Neural progenitor cell (in vitro differentiated cells): ENCODE measurements around the gene CHRNA7. TPM values are rescaled to one million over a fixed set of nuclear protein-coding genes. Genes with fewer than 3 reads are reported as not detected.
"Not testable (repeated sequence)": the region's sequence is repeated elsewhere in the genome, so short reads cannot be mapped to it uniquely, and the experiment has no call there.

Source experiments
- DNase-seq: peaks from one replicate; pipeline ENCODE4 v3.0.0-alpha.2; 2016; ENCODE audit warnings: low spot score
- H2AFZ ChIP-seq: fragments of 200-600 bp; sonication (generic); replicated peaks from 2 replicates; pipeline ENCODE4 v1.6.1; 2016; ENCODE audit warnings: antibody characterized with exemption
- H3F3A ChIP-seq: fragments of 200-600 bp; sonication (generic); 2 replicates; pipeline ENCODE4 v1.6.1; 2016; ENCODE audit warnings: antibody characterized with exemption, low read depth
- H3K27ac ChIP-seq: fragments of 200-600 bp; sonication (generic); 2 replicates; pipeline ENCODE4 v1.5.1; 2016; ENCODE audit warnings: mild to moderate bottlenecking
- H3K27me3 ChIP-seq: fragments of 200-600 bp; sonication (generic); 2 replicates; pipeline ENCODE4 v1.6.1; 2016; ENCODE audit warnings: mild to moderate bottlenecking, moderate library complexity
- H3K36me3 ChIP-seq: fragments of 200-600 bp; sonication (generic); 2 replicates; pipeline ENCODE4 v1.5.1; 2016
- H3K4me1 ChIP-seq: fragments of 200-600 bp; sonication (generic); 2 replicates; pipeline ENCODE4 v1.6.1; 2016; ENCODE audit warnings: mixed run types
- H3K4me2 ChIP-seq: fragments of 200-600 bp; sonication (generic); 2 replicates; pipeline ENCODE4 v1.6.1; 2016
- H3K4me3 ChIP-seq: fragments of 200-600 bp; sonication (generic); 2 replicates; pipeline ENCODE4 v1.5.1; 2016
- H3K79me2 ChIP-seq: fragments of 200-600 bp; sonication (generic); 2 replicates; pipeline ENCODE4 v1.6.1; 2016; ENCODE audit warnings: low read depth
- H3K9ac ChIP-seq: fragments of 200-600 bp; sonication (generic); 2 replicates; pipeline ENCODE4 v1.6.1; 2016
- H3K9me3 ChIP-seq: fragments of 200-600 bp; sonication (generic); 2 replicates; pipeline ENCODE4 v1.5.1; 2016; ENCODE audit warnings: low read depth
- H4K20me1 ChIP-seq: fragments of 200-600 bp; sonication (generic); 2 replicates; pipeline ENCODE4 v1.6.1; 2016; ENCODE audit warnings: low read depth
- H3K27ac Mint-ChIP-seq: 3 replicates; pipeline ENCODE4 v1.8.0; 2021; ENCODE audit warnings: mixed read lengths
- H3K27me3 Mint-ChIP-seq: 2 replicates; pipeline ENCODE4 v1.8.0; 2022; ENCODE audit warnings: low read depth, mild to moderate bottlenecking, inconsistent platforms, moderate library complexity, mixed read lengths; ENCODE audit not compliant: insufficient read depth
- H3K36me3 Mint-ChIP-seq: 3 replicates; pipeline ENCODE4 v1.8.0; 2021; ENCODE audit warnings: mixed read lengths
- H3K4me1 Mint-ChIP-seq: 3 replicates; pipeline ENCODE4 v1.8.0; 2021; ENCODE audit warnings: mixed read lengths
- H3K4me3 Mint-ChIP-seq: 3 replicates; pipeline ENCODE4 v1.8.0; 2021; ENCODE audit warnings: mild to moderate bottlenecking, moderate library complexity, mixed read lengths
- H3K9me3 Mint-ChIP-seq: 3 replicates; pipeline ENCODE4 v1.8.0; 2020; ENCODE audit warnings: mixed read lengths
- CTCF ChIP-seq: fragments of 200-600 bp; sonication (generic); IDR thresholded peaks from 2 replicates; pipeline ENCODE4 v1.5.1; 2017; ENCODE audit warnings: antibody characterized with exemption, mild to moderate bottlenecking
- EZH2 ChIP-seq: fragments of 200-600 bp; sonication (generic); IDR thresholded peaks from 2 replicates; pipeline ENCODE4 v1.6.1; 2017; ENCODE audit warnings: antibody characterized with exemption, mild to moderate bottlenecking, moderate library complexity
- EZH2phosphoT487 ChIP-seq: fragments of 200-600 bp; sonication (generic); IDR thresholded peaks from 2 replicates; pipeline ENCODE4 v1.6.1; 2017; ENCODE audit warnings: antibody characterized with exemption
- total RNA-seq: library from RNA; depleted of rRNA; stranded (reverse); fragments of >200 nt; gene quantifications from 2 replicates; pipeline ENCODE4 v1.2.3, GENCODE V29; 2015; ENCODE audit warnings: low replicate concordance

The CHRNA7 gene
- total RNA-seq, 1 donor from 2014 or later, result 14.0 TPM

- Mint-ChIP-seq H3K9me3 (no peaks in the 10 kb centered on the region), H3K27ac (no peak overlapping the region), H3K36me3 (no peaks in the 10 kb centered on the region), H3K4me3 (no peak overlapping the region), H3K27me3 (no peaks in the 10 kb centered on the region), H3K4me1 (peaks cover 4% of the 10 kb centered on the region)
- H3K4me3 ChIP-seq, result no peak overlapping the region
- H3K36me3 ChIP-seq, result no peaks in the 10 kb centered on the region
- no peaks in the 10 kb centered on the region for H3K9me3 ChIP-seq
- no peaks in the 10 kb centered on the region for H3K4me1 ChIP-seq
- no peak overlapping the region for H2AFZ ChIP-seq
- no peaks in the 10 kb centered on the region for H3K27me3 ChIP-seq
- no peak overlapping the region for H3K4me2 ChIP-seq
- TF ChIP-seq EZH2phosphoT487, result no peak
- TF ChIP-seq EZH2, result no peak
- TF ChIP-seq CTCF, result no peak
- no peak for DNase-seq
- H3K9ac ChIP-seq, result no peak overlapping the region
- H4K20me1 ChIP-seq, result no peaks in the 10 kb centered on the region
- no peaks in the 10 kb centered on the region for H3F3A ChIP-seq
- H3K79me2 ChIP-seq, result no peaks in the 10 kb centered on the region
- no peak overlapping the region for H3K27ac ChIP-seq
Observed at GRCh38 chr15:32131803-32132202, 101.5 kb downstream of the CHRNA7 start.

- H2AFZ ChIP-seq, result no peak overlapping the region
- H3K9me3 ChIP-seq, result no peaks in the 10 kb centered on the region
- no peak overlapping the region for H3K4me3 ChIP-seq
- no peak overlapping the region for H3K27ac ChIP-seq
- H3F3A ChIP-seq, result no peaks in the 10 kb centered on the region
- Mint-ChIP-seq H3K36me3 (no peaks in the 10 kb centered on the region), H3K4me3 (no peak overlapping the region), H3K27ac (no peak overlapping the region), H3K27me3 (no peaks in the 10 kb centered on the region), H3K4me1 (peaks cover 4% of the 10 kb centered on the region), H3K9me3 (no peaks in the 10 kb centered on the region)
- no peak overlapping the region for H3K4me2 ChIP-seq
- no peak overlapping the region for H3K9ac ChIP-seq
- no peaks in the 10 kb centered on the region for H3K79me2 ChIP-seq
- no peak for DNase-seq
- H3K36me3 ChIP-seq, result no peaks in the 10 kb centered on the region
- H3K4me1 ChIP-seq, result no peaks in the 10 kb centered on the region
- H3K27me3 ChIP-seq, result no peaks in the 10 kb centered on the region
- TF ChIP-seq EZH2phosphoT487 (no peak), EZH2 (no peak)
- H4K20me1 ChIP-seq, result no peaks in the 10 kb centered on the region
Observed at GRCh38 chr15:32132859-32133258, 102.5 kb downstream of the CHRNA7 start.

- no peaks in the 10 kb centered on the region for H3K27me3 Mint-ChIP-seq
- no peaks in the 10 kb centered on the region for H3K79me2 ChIP-seq
- no peak overlapping the region for H3K27ac Mint-ChIP-seq
- no peak for DNase-seq
- H3F3A ChIP-seq, result no peaks in the 10 kb centered on the region
- no peaks in the 10 kb centered on the region for H4K20me1 ChIP-seq
- H3K4me3 ChIP-seq, result no peak overlapping the region
- H3K4me3 Mint-ChIP-seq, result no peak overlapping the region
- no peak overlapping the region for H3K27ac ChIP-seq
- no peaks in the 10 kb centered on the region for H3K27me3 ChIP-seq
- no peaks in the 10 kb centered on the region for H3K9me3 ChIP-seq
- H2AFZ ChIP-seq, result no peak overlapping the region
- H3K4me2 ChIP-seq, result no peak overlapping the region
- no peaks in the 10 kb centered on the region for H3K4me1 ChIP-seq
- peaks cover 1% of the 10 kb centered on the region for H3K36me3 Mint-ChIP-seq
- TF ChIP-seq EZH2 (no peak), CTCF (no peak), EZH2phosphoT487 (no peak)
- H3K4me1 Mint-ChIP-seq, result peaks cover 4% of the 10 kb centered on the region
- no peaks in the 10 kb centered on the region for H3K36me3 ChIP-seq
- no peaks in the 10 kb centered on the region for H3K9me3 Mint-ChIP-seq
- no peak overlapping the region for H3K9ac ChIP-seq
Observed at GRCh38 chr15:32134842-32135241, 104.5 kb downstream of the CHRNA7 start.

- H3K4me2 ChIP-seq, result no peak overlapping the region
- peaks cover 1% of the 10 kb centered on the region for H3K36me3 Mint-ChIP-seq
- H3F3A ChIP-seq, result no peaks in the 10 kb centered on the region
- H3K9ac ChIP-seq, result no peak overlapping the region
- no peak overlapping the region for H3K27ac ChIP-seq
- TF ChIP-seq EZH2, result no peak
- TF ChIP-seq EZH2phosphoT487, result no peak
- TF ChIP-seq CTCF, result no peak
- H3K27me3 ChIP-seq, result no peaks in the 10 kb centered on the region
- no peak overlapping the region for H3K27ac Mint-ChIP-seq
- no peak overlapping the region for H3K4me3 Mint-ChIP-seq
- H3K9me3 Mint-ChIP-seq, result no peaks in the 10 kb centered on the region
- H3K79me2 ChIP-seq, result no peaks in the 10 kb centered on the region
- no peaks in the 10 kb centered on the region for H4K20me1 ChIP-seq
- peaks cover 4% of the 10 kb centered on the region for H3K4me1 Mint-ChIP-seq
- no peak overlapping the region for H3K4me3 ChIP-seq
- no peaks in the 10 kb centered on the region for H3K36me3 ChIP-seq
- no peak overlapping the region for H2AFZ ChIP-seq
- no peaks in the 10 kb centered on the region for H3K4me1 ChIP-seq
- DNase-seq, result no peak
- H3K9me3 ChIP-seq, result no peaks in the 10 kb centered on the region
- H3K27me3 Mint-ChIP-seq, result no peaks in the 10 kb centered on the region
Observed at GRCh38 chr15:32135335-32135734, 105.0 kb downstream of the CHRNA7 start.

- H4K20me1 ChIP-seq, H3K36me3 ChIP-seq, H3K27me3 Mint-ChIP-seq, H3K36me3 Mint-ChIP-seq, DNase-seq, H3K4me1 ChIP-seq, H3K4me3 ChIP-seq, H3K4me1 Mint-ChIP-seq, H3K9me3 Mint-ChIP-seq, H3K27ac ChIP-seq, H3K4me3 Mint-ChIP-seq, H3K4me2 ChIP-seq, H3K9ac ChIP-seq, H3K79me2 ChIP-seq, H3K27ac Mint-ChIP-seq, H2AFZ ChIP-seq, H3K9me3 ChIP-seq, H3K27me3 ChIP-seq, H3F3A ChIP-seq: not testable (repeated sequence)
Observed at GRCh38 chr15:32145512-32145911, 115.2 kb downstream of the CHRNA7 start.
